Measurements from ENCODE around the gene CDCA5. TPM values are rescaled to one million over a fixed set of nuclear protein-coding genes. Genes with fewer than 3 reads are reported as not detected.

The CDCA5 gene
- polyA plus RNA-seq, 1 of the 3 experiments (the other 2 are of a cell fraction): 16.3 TPM

DNA sequence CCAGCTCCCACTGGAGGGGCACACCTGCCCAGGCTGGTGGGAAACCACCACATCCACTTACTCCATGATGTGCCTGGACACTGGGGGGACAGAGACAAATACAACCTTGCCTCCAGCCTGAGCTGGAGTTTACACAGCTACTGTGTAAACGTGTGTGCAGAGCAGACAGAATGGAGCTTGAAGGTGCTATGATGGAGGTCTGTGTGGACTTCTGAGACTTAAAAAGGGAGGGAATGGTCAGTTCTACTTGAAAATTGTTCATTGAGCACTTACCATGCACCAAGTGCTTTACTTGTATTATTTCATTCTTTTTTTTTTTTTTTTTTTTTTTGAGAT is 11.2 kb downstream of the CDCA5 start:
- WGBS (ENCODE audit: low lambda C conversion rate): 79% methylated on average over 1 of the region's 1 CpG
- no peaks in the 10 kb centered on the region for H3K9me3 ChIP-seq
- H3K4me1 ChIP-seq (ENCODE audit: control insufficient read depth in 1 of 2, insufficient read depth in 2 of 2, low read depth in 1 of 2, low read length in 1 of 2): no peaks in the 10 kb centered on the region
- no peak overlapping the region for H3K9ac ChIP-seq
- TF ChIP-seq, protein P1, sequence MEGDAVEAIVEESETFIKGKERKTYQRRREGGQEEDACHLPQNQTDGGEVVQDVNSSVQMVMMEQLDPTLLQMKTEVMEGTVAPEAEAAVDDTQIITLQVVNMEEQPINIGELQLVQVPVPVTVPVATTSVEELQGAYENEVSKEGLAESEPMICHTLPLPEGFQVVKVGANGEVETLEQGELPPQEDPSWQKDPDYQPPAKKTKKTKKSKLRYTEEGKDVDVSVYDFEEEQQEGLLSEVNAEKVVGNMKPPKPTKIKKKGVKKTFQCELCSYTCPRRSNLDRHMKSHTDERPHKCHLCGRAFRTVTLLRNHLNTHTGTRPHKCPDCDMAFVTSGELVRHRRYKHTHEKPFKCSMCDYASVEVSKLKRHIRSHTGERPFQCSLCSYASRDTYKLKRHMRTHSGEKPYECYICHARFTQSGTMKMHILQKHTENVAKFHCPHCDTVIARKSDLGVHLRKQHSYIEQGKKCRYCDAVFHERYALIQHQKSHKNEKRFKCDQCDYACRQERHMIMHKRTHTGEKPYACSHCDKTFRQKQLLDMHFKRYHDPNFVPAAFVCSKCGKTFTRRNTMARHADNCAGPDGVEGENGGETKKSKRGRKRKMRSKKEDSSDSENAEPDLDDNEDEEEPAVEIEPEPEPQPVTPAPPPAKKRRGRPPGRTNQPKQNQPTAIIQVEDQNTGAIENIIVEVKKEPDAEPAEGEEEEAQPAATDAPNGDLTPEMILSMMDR (IDR thresholded peaks at IDR 0.05): no peak
- TF ChIP-seq GABPA (IDR thresholded peaks at IDR 0.05; ENCODE audit: low read depth): no peak
- no peak for TF ChIP-seq IRF3 (IDR thresholded peaks at IDR 0.05; ENCODE audit: low read depth, low read length)
- TF ChIP-seq ELF1 (IDR thresholded peaks at IDR 0.05): no peak
- no peak for TF ChIP-seq GATA2 (CRISPR knock-in tag; IDR thresholded peaks at IDR 0.05)
- TF ChIP-seq NRF1 (IDR thresholded peaks at IDR 0.05; ENCODE audit: low read depth, low read length): no peak
- no peak for TF ChIP-seq ZBTB33 (IDR thresholded peaks at IDR 0.05; ENCODE audit: borderline replicate concordance, low read depth)
- no peak for TF ChIP-seq EP300 (IDR thresholded peaks at IDR 0.05; ENCODE audit: borderline replicate concordance in 1 of 2, low read depth in 1 of 2, low read length in 1 of 2)
- TF ChIP-seq TAF1 (IDR thresholded peaks at IDR 0.05; ENCODE audit: borderline replicate concordance, low read depth, low read length): no peak
- TF ChIP-seq RCOR1 (IDR thresholded peaks at IDR 0.05; ENCODE audit: low read length): no peak
- TF ChIP-seq RXRA (IDR thresholded peaks at IDR 0.05; ENCODE audit: borderline replicate concordance, low read depth): no peak
- TF ChIP-seq, protein P2, sequence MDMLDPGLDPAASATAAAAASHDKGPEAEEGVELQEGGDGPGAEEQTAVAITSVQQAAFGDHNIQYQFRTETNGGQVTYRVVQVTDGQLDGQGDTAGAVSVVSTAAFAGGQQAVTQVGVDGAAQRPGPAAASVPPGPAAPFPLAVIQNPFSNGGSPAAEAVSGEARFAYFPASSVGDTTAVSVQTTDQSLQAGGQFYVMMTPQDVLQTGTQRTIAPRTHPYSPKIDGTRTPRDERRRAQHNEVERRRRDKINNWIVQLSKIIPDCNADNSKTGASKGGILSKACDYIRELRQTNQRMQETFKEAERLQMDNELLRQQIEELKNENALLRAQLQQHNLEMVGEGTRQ (IDR thresholded peaks at IDR 0.05; ENCODE audit: borderline replicate concordance, low read depth, low read length): no peak
- no peak for TF ChIP-seq SMC3 (IDR thresholded peaks at IDR 0.05; ENCODE audit: low read depth, low read length)
- no peak for TF ChIP-seq SIN3A (IDR thresholded peaks at IDR 0.05; ENCODE audit: borderline replicate concordance, low read depth, low read length)
- H3K9me2 ChIP-seq: no peaks in the 10 kb centered on the region
- no peak overlapping the region for H2AFZ ChIP-seq (ENCODE audit: low read depth)
- no peaks in the 10 kb centered on the region for H3K27me3 ChIP-seq (ENCODE audit: insufficient read depth)
- ChIA-PET POLR2A (no interaction called here), CTCF (interaction anchor here (1.3 kb wide), 1 partner anchor 58 kb away, joined by 3 read pairs; the partner anchor contains the start of gene ARL2)
- H3K4me3 ChIP-seq (ENCODE audit: low read depth in 2 of 2, low read length in 1 of 2): no peak overlapping the region
- H3K4me2 ChIP-seq: no peak overlapping the region
- peaks cover 3% of the 10 kb centered on the region; the same call in 1 of the 2 replicates for H3K79me2 ChIP-seq (ENCODE audit: insufficient read depth)
- H3K36me3 ChIP-seq (replicated peaks in 1 of 2; ENCODE audit: control insufficient read depth in 1 of 2, insufficient read depth in 2 of 2, low read length in 1 of 2): no peaks in the 10 kb centered on the region
- H3K27ac ChIP-seq (ENCODE audit: low read depth in 2 of 2, low read length in 1 of 2): no peak overlapping the region
- H4K20me1 ChIP-seq (ENCODE audit: insufficient read depth): no peaks in the 10 kb centered on the region; the same call in 1 of the 2 replicates
- no peak for DNase-seq
- H3F3A ChIP-seq (replicated peaks; ENCODE audit: insufficient read depth): peaks cover 7% of the 10 kb centered on the region

All from SK-N-SH (cell line).